GM21717 (cell line): ENCODE results near the gene IMMP2L.
"Not testable (repeated sequence)": the region's sequence is repeated elsewhere in the genome, so short reads cannot be mapped to it uniquely, and the experiment has no call there.

Source experiments
- ATAC-seq: cut with Tn5 transposase; IDR thresholded peaks from one replicate; pipeline ENCODE4 v1.9.1; 2021; ENCODE audit warnings: mild to moderate bottlenecking, moderate library complexity; ENCODE audit not compliant: unreplicated experiment

IMMP2L gene

DNA sequence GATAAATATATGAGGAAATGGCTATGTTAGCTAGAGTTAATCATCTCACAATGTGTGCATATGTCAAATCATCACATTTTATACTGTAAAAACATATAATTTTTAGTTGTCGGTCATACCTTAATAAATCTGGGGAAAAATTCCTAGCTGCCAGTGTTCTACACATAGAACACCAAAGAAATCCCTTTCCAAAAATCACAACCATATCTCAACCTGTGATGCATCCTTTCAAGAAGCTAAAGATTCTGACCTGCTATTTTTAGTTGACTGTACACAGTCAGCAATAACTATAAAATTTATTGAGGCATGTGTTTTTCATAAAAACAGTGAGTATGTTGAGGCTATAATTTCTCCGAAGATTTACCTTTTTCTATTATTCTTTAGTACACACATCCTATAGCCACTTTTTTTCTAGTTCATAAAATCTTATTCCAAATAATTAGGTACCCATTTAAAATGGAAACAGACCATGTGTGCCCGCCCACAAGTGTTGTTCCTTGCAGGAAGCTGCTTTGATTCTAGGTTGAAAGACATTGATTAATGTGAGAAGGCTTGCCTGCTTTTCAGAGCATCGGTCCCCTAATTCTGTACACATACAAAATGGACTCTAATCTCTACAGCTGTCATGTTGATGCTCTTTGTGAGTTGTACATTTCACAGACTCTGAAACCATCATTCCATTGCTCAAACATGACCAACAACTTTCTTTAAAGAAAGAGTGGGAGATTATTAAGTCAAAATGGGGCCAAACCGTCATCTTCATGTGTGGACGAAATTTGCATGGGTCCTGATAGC, 588.9 kb downstream of the IMMP2L start:
- no peak for ATAC-seq

GRCh38 chr7:110964775-110965174, 597.5 kb downstream of the IMMP2L start:
- ATAC-seq = no peak

DNA sequence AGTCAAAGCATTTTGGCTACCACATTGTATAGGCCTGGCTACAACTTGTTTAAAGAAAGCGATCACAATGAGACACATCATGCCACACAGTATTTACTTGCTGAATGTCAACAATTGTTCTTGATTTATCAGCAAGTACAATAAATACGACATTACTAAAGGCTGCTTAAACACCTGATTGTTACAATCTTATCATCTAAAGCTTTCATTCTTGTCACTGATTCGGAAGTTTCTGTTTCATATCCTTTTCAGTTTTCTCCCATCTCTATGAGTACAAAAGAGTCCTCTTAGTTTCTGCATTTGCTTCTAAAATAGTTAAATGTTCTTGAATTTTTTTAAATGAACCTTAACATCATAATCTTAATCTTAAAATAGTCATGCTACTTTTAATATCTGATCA, 599.5 kb downstream of the IMMP2L start:
- ATAC-seq = no peak

- no peak for ATAC-seq
Measured at GRCh38 chr7:110962374-110962773, 599.9 kb downstream of the IMMP2L start.

DNA sequence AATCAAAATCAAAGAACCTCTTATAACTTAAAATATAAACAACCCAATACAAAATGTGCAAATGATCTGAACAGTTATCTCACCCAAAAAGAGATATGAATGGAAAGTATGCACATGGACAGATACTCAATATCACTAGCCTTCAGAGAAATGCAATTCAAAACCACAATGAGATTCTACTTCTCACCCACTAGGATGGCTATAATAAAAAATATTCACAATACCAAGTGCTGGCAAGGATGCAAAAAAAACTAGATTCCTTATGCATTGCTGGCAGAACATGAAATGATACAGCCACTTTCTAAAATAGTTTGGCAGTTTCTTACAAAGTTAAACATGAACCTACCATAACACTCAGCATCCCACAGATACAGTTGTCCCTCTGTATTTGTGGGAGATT, 601.5 kb downstream of the IMMP2L start:
- no peak for ATAC-seq

DNA sequence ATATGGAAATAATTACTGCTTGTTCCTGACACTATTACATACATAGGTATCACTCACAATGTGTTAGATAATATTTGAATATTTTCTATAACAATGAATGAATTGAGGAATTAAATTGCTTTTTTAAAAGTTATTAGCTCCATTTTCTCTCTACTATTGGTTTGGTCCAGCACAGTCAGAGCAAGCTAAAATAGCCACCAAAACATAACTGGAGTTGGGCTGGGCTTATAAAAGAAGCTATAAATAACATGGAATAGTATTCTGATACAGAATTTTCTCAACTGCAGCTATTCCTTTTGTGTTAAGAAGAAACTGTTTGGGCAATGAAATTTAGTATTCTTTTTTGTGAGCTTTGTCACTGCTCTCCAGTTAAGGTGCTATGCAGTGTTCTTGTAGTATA, 614.0 kb downstream of the IMMP2L start:
- ATAC-seq = no peak

DNA sequence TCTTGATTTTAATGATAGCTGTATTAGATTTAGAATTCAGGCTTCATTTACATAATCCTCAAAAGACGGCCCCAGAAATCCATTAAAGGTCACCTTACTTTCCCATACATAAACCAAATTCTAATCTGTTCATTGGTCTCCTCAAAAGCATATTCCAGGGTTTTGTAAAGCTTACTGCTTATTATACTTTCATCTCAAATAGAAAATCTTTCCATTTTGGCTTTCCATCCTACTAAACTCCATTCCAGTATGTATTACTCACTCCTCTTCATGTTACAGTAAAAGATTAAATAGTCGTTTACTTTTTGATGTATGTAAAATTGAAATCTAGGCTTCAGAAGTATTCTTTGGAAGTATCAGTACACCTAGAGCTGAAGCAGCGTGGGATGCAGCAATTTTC, 614.9 kb downstream of the IMMP2L start:
- no peak for ATAC-seq

DNA sequence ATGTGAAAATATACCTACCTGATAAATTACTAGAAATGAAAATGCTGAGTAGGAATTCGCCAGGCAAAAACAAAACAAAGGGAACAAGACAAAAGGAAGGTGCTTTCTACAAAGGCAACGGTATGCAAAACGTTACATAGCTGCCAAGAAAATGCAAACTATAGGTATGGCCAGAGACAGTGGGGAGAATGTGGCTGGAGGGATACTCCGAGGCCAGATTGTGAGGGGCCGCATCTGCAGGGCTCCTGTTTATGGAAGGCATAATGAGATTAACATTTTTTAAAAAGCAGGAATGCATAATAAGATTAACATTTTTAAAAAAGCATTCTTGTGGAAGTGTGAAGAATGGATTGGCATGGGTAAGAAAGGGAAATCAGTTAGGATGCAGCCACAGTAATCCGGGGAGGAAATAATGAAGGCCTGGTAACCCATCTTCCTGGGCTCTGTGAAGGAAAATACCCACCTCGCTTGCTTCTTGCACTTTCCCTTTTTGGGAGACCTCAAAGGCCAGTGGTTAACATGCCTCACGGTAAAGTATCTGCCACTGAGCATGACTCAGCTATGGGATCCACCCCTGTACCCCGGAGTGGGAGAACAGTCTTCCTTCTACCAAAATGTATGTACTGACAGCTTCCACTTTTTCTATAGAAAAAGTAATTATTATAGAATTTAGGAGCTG, 617.2 kb downstream of the IMMP2L start:
- no peak for ATAC-seq

GRCh38 chr7:110944448-110944847, 617.8 kb downstream of the IMMP2L start:
- no peak for ATAC-seq

- no peak for ATAC-seq
Measured at GRCh38 chr7:110943701-110944345, 618.5 kb downstream of the IMMP2L start.

DNA sequence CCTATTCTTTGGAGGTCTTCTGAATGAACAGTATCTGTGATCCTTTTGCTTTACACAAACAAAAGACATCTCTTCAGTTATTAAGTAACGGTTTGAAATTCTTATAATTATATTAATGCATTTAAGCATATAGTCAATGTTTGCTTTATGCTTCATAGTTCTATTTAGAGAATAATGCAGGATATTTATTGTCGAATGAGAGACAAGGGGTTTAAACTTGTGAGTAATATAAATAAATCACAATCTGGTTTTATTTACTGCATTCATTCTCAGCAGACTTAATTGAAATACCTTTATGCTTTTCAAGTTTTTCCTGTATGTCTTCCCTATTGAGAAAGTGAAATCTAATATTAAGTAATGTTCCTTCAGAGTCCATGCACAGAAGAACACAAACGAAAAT, 620.9 kb downstream of the IMMP2L start:
- ATAC-seq = no peak

- ATAC-seq = no peak
Measured at GRCh38 chr7:110940756-110941155, 621.5 kb downstream of the IMMP2L start.

DNA sequence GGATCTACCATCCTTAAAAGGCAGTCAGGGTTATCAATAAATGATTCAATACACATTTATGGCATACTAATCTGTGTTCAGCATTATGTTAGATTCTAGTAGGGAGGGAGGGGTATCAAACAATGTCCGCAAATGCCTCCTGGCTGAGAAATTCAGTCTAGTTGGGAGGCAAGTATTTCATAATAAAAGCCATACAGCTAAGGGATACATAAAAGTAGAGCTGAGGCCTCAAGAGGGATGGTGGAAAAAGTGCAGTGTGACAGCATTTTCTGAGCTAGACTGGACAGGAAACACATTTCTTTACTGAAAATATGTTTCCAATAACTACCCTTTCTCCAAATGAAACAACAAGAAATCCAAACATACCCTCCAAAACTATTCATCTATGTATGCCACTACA, 624.1 kb downstream of the IMMP2L start:
- no peak for ATAC-seq

DNA sequence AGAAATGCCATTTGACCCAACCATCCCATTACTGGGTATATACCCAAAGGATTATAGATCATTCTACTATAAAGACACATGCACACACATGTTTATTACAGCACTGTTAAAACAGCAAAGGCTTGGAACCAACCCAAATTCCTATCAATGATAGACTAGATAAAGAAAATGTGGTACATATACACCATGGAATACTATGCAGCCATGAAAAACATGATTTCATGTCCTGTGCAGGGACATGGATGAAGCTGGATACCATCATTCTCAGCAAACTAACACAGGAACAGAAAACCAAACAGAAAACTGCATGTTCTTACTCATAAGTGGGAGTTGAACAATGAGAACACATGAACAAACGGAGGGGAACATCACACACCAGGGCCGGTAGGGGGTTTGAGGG, 625.6 kb downstream of the IMMP2L start:
- ATAC-seq = not testable (repeated sequence)

- ATAC-seq = no peak
Measured at GRCh38 chr7:110929480-110930249, 632.6 kb downstream of the IMMP2L start.

- ATAC-seq = no peak
Measured at GRCh38 chr7:110922906-110923305, 639.4 kb downstream of the IMMP2L start.

- ATAC-seq = no peak
Measured at GRCh38 chr7:110921595-110922151, 640.6 kb downstream of the IMMP2L start.

DNA sequence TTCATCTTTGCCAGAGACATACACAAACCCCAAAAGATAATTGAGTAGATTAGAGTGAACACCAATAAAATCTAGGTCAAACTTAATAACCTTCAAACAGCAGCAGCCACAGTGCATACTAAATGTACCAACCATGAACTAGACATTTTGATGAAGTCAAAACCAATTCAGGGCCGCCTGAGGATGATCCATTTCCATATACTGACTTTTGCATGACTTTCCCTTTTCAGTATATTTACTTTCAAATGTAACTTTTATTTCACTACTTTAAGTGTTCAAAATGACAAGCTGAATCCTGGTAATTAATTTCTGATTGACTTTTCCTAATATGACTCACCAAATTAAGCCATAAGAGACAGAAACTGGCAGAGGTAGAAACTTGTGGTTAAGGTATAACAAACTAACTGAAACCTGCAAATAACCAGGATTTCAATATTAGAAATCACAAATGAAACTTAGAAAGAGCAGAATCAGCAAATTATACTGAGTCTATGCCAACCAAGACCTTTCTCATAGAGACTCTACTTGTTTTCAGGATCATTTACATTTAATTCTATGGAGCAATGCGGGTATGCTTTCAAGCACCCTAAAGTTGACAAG, 643.2 kb downstream of the IMMP2L start:
- peak; percentile 93 for ATAC-seq

GRCh38 chr7:110914263-110914662, 648.0 kb downstream of the IMMP2L start:
- ATAC-seq = no peak

DNA sequence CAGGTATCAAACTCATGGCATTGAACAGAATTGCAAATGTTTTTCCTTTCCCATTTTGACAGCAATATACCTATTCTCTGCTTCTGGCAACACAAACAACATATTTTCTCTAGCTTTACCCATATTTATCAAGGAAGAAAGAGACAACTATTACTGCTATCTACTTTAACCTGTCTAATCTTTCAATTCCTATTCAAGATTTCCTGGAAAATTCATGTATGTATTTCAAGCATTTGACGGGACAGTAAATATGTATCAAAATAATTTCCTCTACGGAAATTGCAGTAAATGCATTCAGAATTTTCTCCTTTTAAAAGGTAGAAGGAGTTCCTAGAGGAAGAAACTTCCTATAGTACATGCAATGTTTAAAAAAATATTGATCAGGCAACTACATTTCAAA, 650.7 kb downstream of the IMMP2L start:
- ATAC-seq = no peak

DNA sequence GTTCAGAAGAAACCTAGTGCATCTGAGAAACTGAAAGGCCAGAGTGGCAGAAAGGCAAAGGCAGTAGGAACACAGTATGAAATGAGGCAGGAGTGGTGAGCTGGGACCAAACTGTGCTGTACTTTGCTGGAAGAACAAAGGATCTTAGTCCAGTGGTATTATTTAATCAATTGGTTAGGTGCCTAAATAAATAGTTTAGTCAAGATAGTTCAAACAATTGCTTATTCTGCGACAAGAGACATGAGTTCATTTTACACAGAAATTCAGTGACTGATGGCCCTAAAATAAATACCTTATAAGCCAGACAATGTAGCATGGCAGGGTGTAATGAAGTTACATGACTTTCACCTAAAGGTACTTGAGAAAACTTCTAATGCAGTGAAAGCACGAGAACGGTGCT, 653.2 kb downstream of the IMMP2L start:
- ATAC-seq = no peak
